Heart left ventricle (tissue), 13 donors: ENCODE measurements around the gene NSMCE1.

Source experiments
- POLR2A ChIP-seq, 2 donors: fragments of 450-650 bp; IDR thresholded peaks; one replicate each; pipeline ENCODE4 v1.6.1; 2017; ENCODE audit warnings: antibody characterized with exemption in 2 of 2, mild to moderate bottlenecking in 2 of 2, moderate library complexity in 2 of 2
- TF ChIP-seq, protein P1 (sequence below), 12 donors: fragments of 200-600 bp; sonication (generic) in 4 of 12; IDR thresholded peaks; one replicate each; pipeline versions ENCODE4 v1.5.0 to v1.8.0; 2018 to 2022; ENCODE audit warnings: antibody characterized with exemption in 12 of 12, mild to moderate bottlenecking in 5 of 12
- donor health status: ischemic (EF 13 %, LVEDD 7.1; RV severe dilation, severe dysfunction).
- donor health status: DM: no; HTN: yes; CAD: no.
- donor health status: DM: no; HTN: no; CAD: no.
- donor health status: ischemic (EF 25% LVEDD 6.9; RV normal size, moderate dysfunction).
- donor health status: ischemic (EF 25% LVEDD 5.7; RV mildly dilated, moderate dysfunction).
- donor health status: ischemic (EF 35%, LVEDD 5.7; RV mildly dilated, moderate dysfunction).
- donor health status: nonischemic (EF 11% LVEDD 7.7; RV severe dilation, severe dysfunction).
- donor health status: DM: yes; HTN: yes; CAD: no.
- donor health status: PGD.
- donor health status: ischemic (EF 29% LVEDD 5.4; RV normal size, mild dysfunction).
- donor health status: nonischemic (EF 23%, LVEDD 6.1; RV moderate dilation, normal function).

DNA sequence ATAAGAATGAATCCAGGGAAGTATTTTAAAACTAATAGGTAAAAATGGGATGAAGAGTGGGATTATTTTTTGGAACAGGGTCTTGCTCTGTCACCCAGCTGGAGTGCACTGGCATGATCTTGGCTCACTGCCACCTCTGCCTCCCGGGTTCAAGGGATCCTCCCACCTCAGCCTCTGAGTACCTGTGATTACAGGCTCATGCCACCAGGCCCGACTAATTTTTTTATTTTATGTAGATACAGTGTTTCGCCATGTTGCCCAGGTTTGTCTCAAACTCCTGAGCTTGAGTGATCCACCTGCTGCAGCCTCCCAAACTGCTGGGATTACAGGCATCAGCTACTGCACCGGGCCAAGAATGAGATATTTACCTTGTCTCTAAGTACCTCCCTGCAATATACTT is 22.1 kb downstream of the NSMCE1 start:
- TF ChIP-seq, protein P1, sequence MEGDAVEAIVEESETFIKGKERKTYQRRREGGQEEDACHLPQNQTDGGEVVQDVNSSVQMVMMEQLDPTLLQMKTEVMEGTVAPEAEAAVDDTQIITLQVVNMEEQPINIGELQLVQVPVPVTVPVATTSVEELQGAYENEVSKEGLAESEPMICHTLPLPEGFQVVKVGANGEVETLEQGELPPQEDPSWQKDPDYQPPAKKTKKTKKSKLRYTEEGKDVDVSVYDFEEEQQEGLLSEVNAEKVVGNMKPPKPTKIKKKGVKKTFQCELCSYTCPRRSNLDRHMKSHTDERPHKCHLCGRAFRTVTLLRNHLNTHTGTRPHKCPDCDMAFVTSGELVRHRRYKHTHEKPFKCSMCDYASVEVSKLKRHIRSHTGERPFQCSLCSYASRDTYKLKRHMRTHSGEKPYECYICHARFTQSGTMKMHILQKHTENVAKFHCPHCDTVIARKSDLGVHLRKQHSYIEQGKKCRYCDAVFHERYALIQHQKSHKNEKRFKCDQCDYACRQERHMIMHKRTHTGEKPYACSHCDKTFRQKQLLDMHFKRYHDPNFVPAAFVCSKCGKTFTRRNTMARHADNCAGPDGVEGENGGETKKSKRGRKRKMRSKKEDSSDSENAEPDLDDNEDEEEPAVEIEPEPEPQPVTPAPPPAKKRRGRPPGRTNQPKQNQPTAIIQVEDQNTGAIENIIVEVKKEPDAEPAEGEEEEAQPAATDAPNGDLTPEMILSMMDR (IDR thresholded peaks at IDR 0.05) = no peak
- no peak for TF ChIP-seq POLR2A (IDR thresholded peaks at IDR 0.05)
